OCI-M2 (cell line): ENCODE data around the gene OR8B12.
"Not testable (repeated sequence)": the region's sequence is repeated elsewhere in the genome, so short reads cannot be mapped to it uniquely, and the experiment has no call there.

Experiments
- DNase-seq: peaks from one replicate; lab custom pipeline; 2025; ENCODE audit not compliant: unreplicated experiment; lab: John Stamatoyannopoulos, UW

Gene OR8B12

GRCh38 chr11:124533626-124534025, 9.8 kb downstream of the OR8B12 start:
- no peak for DNase-seq

GRCh38 chr11:124520550-124520854, 23.0 kb downstream of the OR8B12 start:
- DNase-seq = no peak

DNA sequence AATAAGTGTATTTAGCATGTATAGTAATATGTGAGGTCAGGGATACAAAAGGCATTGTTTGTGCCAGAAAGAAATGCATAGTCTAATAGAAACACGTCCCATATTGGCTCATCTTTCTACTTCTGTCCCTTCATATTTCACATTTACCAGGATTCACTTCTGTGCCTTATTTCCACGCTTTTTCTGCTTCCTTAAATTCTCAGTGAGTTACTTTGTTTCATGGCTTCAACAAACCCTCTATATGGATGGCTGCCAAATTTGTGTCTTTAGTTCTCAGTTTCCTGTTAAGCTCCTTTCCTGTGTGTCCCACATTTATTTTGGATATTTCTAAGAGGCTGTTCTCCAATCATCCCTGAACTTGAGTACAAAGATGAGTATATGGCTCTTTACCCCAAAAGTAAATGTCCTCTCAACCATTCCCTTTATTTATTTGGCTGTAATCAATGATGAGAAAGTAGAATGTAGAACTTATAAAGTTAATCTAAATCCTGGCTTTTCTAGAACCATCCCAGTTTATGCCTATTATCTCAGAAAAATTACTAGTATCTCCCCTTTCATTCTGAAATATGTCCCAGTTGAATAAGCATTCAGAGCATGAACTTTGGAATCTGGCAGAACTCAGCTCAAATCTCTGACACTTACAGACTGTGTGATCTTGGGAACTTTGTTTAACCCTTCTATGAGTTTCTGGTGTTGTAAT, 23.5 kb downstream of the OR8B12 start:
- no peak for DNase-seq

- DNase-seq = no peak
Measured at GRCh38 chr11:124518989-124519451, 24.4 kb downstream of the OR8B12 start.

DNA sequence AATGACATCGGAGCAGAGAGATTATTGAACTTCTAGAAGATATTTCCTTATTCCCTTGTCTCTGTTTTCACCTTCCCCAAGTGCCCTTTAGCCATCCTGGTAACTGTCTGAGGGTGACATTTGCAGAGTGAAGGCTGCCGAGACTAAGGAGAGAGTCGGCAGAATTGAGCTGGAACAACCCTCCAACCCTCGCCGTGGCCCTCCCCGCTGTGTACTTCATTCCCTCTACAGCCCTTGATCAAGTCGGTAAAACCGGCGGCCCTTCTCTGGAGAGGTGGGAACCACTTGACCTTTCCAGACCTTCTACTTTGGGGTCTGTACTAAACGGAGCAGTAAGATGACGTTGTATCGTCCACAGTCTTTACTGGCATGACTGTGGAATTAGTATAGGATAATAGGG, 26.1 kb downstream of the OR8B12 start:
- DNase-seq = no peak

GRCh38 chr11:124514675-124515074, 28.8 kb downstream of the OR8B12 start:
- DNase-seq = not testable (repeated sequence)

DNA sequence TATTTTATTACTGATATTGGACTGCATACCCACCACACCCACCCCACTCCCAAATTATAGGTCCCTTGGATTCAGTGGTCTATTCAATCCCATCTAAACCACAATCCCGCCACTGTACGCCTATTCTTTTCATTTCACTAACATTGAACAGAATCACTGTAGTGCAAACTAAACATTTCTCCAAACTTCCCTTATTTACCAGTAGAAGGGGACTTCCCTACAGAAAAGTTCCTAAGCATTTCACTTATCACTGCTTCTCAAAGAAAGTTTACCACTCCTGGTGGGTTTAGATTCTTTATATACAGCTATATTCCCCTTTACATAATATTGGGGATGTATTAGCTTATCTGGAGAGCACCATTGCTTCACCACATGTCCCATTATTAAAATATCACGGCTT, 29.3 kb downstream of the OR8B12 start:
- no peak for DNase-seq

GRCh38 chr11:124511745-124512144, 31.7 kb downstream of the OR8B12 start:
- no peak for DNase-seq

DNA sequence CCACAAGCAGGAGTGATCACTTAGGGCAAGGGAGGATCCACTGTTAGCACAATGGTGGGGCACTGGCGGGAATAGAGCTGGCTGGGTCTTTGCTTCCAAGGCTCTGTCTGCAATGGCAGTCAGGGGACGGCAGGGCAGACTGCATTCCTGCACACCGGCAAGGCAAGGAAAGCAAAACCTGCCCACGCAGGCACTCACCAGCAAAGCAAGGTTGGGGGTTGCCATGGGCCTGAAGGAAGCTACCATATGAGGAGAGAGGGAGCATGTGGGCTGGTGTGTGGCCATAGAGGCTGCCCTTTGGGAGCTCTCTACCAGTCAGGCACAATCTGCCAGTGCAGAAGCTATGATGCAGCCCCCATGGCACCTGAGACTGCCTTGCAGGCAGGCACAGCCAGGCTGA, 33.2 kb downstream of the OR8B12 start:
- no peak for DNase-seq

GRCh38 chr11:124499711-124500110, 43.7 kb downstream of the OR8B12 start:
- no peak for DNase-seq

DNA sequence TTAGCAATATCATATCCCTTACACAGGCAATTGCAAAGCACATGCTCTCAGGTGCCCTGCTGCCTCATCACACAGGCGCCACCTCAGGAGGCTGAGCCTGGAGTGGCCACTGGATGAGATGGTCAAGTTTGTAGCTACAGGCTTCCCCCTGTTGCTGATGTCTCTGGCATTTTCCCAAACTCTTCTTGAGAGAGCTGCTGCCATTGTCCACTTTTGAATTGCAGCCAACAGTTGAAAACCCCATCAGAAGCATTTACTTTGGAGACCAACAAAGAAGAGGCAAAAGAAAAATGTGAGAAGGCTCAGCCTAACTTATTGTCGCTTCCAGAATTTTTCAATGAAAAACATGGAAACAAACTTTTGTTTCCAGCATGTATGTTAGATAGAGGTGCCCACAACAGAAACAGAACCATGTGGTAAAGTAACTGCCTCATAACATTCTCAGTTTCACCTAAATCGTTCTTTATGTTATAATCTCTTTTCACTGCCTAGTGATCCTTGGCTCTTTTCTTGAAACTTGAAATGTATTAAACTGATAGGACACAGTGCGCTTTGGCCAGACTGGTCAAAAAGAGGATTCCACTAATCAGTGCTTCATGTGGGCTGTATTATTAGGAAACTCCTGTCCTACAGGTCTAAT, 50.3 kb downstream of the OR8B12 start:
- no peak for DNase-seq
